Measurements from ENCODE around the gene MTRF1. TPM values are rescaled to one million over a fixed set of nuclear protein-coding genes. Genes with fewer than 3 reads are reported as not detected.

Gene MTRF1
- total RNA-seq, 6 experiments from 2014 or later: 6.0 to 10.5 (median 7.4) TPM

DNA sequence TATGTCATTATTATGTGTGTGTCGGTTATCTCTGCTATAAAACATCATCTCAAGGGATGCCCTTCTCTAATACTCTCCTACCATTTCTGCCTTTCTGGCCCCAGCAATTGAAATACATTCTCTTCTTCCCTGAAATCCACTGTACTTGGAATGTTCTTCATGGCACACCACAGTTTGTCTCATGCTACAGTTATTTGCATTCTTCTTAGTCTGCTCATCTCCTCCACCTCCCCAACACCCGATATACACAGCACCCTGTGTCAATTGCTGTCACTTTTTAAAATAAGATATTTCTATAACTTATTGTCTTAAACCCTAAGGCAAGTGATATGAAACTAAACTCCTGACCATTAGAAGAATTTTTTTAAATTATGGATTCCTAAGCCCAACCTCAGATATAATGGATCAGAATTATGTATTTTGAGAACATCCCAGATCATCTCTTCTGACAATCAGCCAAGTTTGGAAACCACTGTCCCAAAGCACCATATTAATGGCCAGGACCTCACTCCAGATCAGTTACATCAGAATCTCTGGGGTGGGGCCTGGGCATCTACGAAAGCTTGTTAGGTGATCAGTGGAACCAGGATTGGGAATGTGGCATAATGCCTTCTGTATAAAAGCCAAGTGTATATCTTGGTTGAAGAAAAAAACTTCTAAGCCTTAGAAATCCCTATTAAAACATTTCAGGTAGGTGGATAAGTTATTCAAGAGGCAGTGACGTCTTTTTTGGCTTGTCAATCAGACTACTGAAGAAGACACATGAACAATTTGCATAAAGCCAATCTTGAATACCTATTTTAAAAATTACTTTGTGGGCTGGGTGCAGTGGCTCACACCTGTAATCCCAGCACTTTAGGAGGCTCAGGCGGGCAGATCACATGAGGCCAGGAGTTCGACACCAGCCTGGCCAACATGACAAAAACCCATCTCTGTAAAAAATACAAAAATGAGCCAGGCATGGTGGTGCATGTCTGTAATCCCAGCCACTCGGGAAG is 39.0 kb downstream of the MTRF1 start:
- Histone ChIP-seq H3K27me3 (no peaks in the 10 kb centered on the region), H3K36me3 (no peaks in the 10 kb centered on the region), H3K27ac (no peak overlapping the region), H3K4me1 (no peaks in the 10 kb centered on the region), H3K9me3 (no peaks in the 10 kb centered on the region), H3K4me3 (no peak overlapping the region)
- DNase-seq (no peak), ATAC-seq (no peak)
- TF ChIP-seq POLR2A (IDR thresholded peaks at IDR 0.05): no peak
- TF ChIP-seq, protein P1, sequence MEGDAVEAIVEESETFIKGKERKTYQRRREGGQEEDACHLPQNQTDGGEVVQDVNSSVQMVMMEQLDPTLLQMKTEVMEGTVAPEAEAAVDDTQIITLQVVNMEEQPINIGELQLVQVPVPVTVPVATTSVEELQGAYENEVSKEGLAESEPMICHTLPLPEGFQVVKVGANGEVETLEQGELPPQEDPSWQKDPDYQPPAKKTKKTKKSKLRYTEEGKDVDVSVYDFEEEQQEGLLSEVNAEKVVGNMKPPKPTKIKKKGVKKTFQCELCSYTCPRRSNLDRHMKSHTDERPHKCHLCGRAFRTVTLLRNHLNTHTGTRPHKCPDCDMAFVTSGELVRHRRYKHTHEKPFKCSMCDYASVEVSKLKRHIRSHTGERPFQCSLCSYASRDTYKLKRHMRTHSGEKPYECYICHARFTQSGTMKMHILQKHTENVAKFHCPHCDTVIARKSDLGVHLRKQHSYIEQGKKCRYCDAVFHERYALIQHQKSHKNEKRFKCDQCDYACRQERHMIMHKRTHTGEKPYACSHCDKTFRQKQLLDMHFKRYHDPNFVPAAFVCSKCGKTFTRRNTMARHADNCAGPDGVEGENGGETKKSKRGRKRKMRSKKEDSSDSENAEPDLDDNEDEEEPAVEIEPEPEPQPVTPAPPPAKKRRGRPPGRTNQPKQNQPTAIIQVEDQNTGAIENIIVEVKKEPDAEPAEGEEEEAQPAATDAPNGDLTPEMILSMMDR (IDR thresholded peaks at IDR 0.05): no peak
- intact Hi-C loops (cut with DNase I): loop anchor here (10.0 kb wide), 1 partner anchor 150 kb away; no protein-coding TSS in a partner anchor
- WGBS (ENCODE audit: insufficient coverage, low coverage, low lambda C conversion rate, missing lambda C conversion rate): 80% methylated on average over 7 of the region's 7 CpGs

DNA sequence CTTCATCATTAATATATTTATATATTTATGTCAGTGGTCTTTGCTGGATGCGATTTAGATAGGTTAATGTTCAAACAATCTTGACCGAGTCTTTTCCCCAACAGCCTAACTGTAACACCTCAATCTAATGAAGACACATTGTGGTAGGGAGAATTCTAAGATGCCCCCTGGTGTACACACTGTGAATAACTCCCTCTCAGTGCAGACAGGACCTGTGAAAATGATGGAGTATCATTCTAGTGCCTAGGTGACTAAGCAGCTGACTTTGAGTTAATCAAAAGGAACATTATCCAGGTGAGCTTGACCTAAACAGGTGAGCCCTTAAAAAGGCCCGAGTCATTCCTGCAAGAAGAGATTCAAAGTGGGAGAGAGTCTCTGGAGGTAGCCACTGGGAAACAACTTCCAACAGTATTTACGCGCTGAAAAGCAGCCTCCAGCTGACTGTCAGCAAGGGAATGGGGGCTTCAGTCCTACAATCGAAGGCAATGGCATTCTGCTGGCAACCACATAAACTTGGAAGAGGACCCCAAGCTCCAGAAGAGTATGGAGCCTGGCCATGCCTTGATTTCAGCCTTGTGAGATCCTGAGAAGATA is 41.0 kb downstream of the MTRF1 start:
- H3K4me3 ChIP-seq: no peak overlapping the region
- no peaks in the 10 kb centered on the region for H3K36me3 ChIP-seq
- WGBS (ENCODE audit: insufficient coverage, low coverage, low lambda C conversion rate, missing lambda C conversion rate): 34% methylated on average over 5 of the region's 6 CpGs
- TF ChIP-seq POLR2A (IDR thresholded peaks at IDR 0.05): no peak
- TF ChIP-seq, protein P1 (IDR thresholded peaks at IDR 0.05): peak; percentile 71 to 89 (median 76)
- H3K9me3 ChIP-seq: no peaks in the 10 kb centered on the region
- DNase-seq (peak in 1 of 3 donors; percentile 58), ATAC-seq (peak; percentile 92 to 95 (median 94))
- intact Hi-C loops (cut with DNase I): loop anchor here (10.0 kb wide), 1 partner anchor 148 kb away; no protein-coding TSS in a partner anchor
- no peaks in the 10 kb centered on the region for H3K27me3 ChIP-seq
- no peak overlapping the region for H3K27ac ChIP-seq
- H3K4me1 ChIP-seq: no peaks in the 10 kb centered on the region

GRCh38 chr13:41220401-41220800 is 43.0 kb downstream of the MTRF1 start:
- no peak for TF ChIP-seq POLR2A (IDR thresholded peaks at IDR 0.05)
- TF ChIP-seq, protein P1 (IDR thresholded peaks at IDR 0.05): no peak
- 75% methylated on average over 3 of the region's 3 CpGs for WGBS (ENCODE audit: insufficient coverage, low coverage, low lambda C conversion rate, missing lambda C conversion rate)
- Histone ChIP-seq H3K27me3 (no peaks in the 10 kb centered on the region), H3K4me3 (no peak overlapping the region), H3K4me1 (no peaks in the 10 kb centered on the region), H3K9me3 (no peaks in the 10 kb centered on the region), H3K27ac (no peak overlapping the region), H3K36me3 (no peaks in the 10 kb centered on the region)
- DNase-seq (no peak), ATAC-seq (no peak)
- intact Hi-C loops (cut with DNase I): loop anchor here (10.0 kb wide), 1 partner anchor 146 kb away; no protein-coding TSS in a partner anchor

- ATAC-seq: no peak
- no peak overlapping the region for H3K4me3 ChIP-seq
- DNase-seq: no peak
- intact Hi-C loops (cut with DNase I): no loop called here
- no peaks in the 10 kb centered on the region for H3K4me1 ChIP-seq
- no peaks in the 10 kb centered on the region for H3K27me3 ChIP-seq
- no peaks in the 10 kb centered on the region for H3K36me3 ChIP-seq
- H3K9me3 ChIP-seq: peaks cover 0 to 3% (median 0%) of the 10 kb centered on the region in 4 donors
- no peak overlapping the region for H3K27ac ChIP-seq
- TF ChIP-seq POLR2A (IDR thresholded peaks at IDR 0.05): no peak
- TF ChIP-seq, protein P1 (IDR thresholded peaks at IDR 0.05): no peak
These were observed 47.2 kb downstream of the MTRF1 start for GRCh38 chr13:41216160-41216559.

Data from right lobe of liver (tissue), 6 donors.